DND-41 (cell line): ENCODE results near the gene MRM3.

ENCODE experiments used
- CTCF ChIP-seq: IDR thresholded peaks from 2 replicates; pipeline ENCODE4 v1.5.1; 2012; ENCODE audit warnings: borderline replicate concordance, low read length, moderate library complexity, mild to moderate bottlenecking; ENCODE audit not compliant: poor library complexity, severe bottlenecking; ENCODE audit errors: extremely low read depth
- EZH2 ChIP-seq: IDR thresholded peaks from 3 replicates; pipeline ENCODE4 v1.6.1; 2012; ENCODE audit warnings: borderline replicate concordance, low read depth, mild to moderate bottlenecking, moderate library complexity, low read length, inconsistent platforms; ENCODE audit not compliant: severe bottlenecking

DNA sequence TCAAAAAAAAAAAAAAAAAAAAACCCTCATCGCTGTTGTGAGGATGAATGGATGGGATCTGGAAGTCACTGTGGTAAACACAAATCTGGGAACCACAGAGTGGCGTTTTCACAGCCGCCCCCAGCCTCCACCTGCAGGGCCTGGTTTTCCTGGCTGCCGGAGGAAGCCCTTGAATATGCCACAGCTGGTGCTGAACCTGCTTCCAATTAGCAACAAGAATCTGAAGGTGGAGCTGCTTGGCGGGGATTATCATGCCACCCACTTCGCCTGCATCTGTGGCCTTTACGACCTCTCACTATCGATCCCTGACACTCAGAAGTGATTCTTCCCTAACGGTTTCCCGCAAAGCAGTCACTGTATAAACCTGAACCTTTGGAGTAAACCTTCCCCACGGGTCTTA lies 16.1 kb downstream of the MRM3 start:
- no peak for TF ChIP-seq CTCF
- no peak for TF ChIP-seq EZH2
